ENCODE results near the gene ACTR10.
A peak's percentile ranks its signal among the peaks of the same experiment; 100 is the strongest.

Gene ACTR10

GRCh38 chr14:58215191-58215914, 15.4 kb downstream of the ACTR10 start:
- no peak overlapping the region for H3K27ac ChIP-seq
- DNase-seq (ENCODE audit: low spot score) = no peak
- no peak overlapping the region for H3K4me3 ChIP-seq
- TF ChIP-seq CTCF (IDR thresholded peaks at IDR 0.05) = no peak

DNA sequence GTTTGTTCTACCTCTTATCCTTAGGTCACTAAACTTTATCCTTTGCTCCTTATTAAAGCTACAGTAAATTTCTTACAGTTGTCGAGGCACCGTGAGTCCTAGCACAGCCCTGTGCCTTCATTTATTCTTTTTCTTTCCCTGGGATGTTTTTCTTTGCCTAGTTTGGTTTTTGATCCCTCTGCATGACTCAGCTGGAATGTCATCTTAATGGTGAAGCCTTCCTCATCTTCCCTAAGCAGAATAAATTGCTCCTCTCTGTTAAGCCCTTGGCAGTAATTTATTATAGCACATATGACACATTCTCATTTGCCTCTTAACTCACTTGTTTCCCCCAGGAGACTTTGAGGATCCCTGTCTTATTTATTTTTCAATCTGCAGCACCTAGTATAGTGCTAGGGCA, 16.6 kb downstream of the ACTR10 start:
- H3K27ac ChIP-seq = no peak overlapping the region
- no peak for TF ChIP-seq CTCF (IDR thresholded peaks at IDR 0.05)
- H3K4me3 ChIP-seq = no peak overlapping the region
- DNase-seq (ENCODE audit: low spot score) = no peak

DNA sequence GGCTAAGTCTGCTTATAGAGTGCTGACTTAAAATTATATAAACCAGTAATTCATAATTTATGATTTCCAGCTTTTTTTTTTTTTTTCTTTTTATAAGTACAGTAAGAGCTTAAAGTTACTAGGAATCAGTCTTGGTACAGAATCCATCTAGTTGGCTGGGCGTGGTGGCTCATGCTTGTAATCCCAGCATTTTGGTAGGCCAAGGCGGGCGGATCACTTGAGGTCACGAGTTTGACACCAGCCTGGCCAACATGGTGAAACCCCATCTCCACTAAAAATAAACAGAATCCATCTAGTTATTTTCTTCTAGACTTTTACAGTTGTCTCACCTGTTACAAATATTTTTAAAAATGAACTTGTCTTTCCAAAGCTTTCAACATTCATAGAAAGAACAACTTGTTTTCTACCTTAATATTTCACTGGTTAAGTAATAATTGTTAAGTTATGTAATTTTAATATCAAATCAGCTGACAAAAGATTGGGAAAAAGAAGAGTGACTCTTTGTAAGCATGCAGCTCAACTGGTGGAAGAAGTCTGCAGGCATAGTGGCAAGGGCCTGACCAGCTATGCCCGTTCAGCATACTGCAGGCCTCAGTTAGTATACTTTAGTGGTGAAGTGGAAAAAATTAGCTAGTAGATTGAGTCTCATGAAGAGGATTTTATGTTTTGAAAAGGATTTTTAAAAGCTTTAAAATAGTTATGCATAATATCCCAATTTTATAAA, 27.3 kb downstream of the ACTR10 start:
- no peak for TF ChIP-seq CTCF (IDR thresholded peaks at IDR 0.05)
- H3K4me3 ChIP-seq = no peak overlapping the region
- DNase-seq (ENCODE audit: low spot score) = no peak
- no peak overlapping the region for H3K27ac ChIP-seq

DNA sequence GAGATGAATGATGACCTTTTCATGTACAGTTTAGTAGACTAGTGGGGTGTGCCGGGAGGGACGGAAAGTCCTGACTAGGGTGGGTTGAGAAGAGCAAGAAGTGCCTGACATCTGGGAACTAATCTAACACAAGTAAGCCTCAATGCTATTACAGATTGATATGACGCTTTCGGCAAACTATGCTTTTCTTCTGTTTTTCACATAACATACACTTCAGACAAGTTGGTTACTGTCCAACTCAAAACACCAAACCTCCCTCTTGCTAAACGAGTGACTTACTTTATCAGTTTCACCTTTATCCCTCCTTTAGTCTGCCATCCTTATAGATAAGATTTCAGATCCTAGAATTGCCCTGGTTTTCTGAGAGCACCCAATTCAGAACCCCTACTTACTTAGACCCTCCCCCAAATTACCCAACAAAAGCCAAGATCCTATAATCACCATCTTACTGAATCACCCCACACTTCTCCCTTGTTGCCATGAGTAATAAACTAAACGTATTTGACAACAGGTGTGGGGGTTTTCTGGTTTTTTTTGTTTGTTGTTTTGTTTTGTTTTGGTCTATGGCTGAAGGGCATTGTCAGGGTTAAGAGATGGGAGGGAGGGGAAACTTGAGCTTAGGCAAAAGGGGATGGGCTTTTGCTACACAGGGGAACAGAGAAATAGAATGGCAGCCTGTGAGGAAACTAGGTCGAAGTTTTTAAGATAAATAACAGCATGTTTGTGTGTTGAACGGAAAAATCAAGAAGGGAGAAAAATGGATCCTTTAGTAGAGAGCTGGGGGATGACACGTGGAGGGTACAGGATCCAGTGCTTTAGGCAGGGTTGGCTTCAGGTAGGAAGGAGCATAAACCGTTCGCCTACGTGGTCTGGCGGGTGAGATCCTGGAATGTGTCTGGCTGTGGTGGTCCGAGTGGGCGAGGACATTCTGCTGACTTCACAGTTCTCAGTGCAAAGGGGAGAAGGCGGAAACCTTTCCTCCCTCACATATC, 38.6 kb downstream of the ACTR10 start:
- Histone ChIP-seq H3K4me3 (peak overlapping the region; percentile 75), H3K27ac (peak overlapping the region; percentile 81)
- TF ChIP-seq CTCF (IDR thresholded peaks at IDR 0.05) = no peak
- no peak for DNase-seq (ENCODE audit: low spot score)

DNA sequence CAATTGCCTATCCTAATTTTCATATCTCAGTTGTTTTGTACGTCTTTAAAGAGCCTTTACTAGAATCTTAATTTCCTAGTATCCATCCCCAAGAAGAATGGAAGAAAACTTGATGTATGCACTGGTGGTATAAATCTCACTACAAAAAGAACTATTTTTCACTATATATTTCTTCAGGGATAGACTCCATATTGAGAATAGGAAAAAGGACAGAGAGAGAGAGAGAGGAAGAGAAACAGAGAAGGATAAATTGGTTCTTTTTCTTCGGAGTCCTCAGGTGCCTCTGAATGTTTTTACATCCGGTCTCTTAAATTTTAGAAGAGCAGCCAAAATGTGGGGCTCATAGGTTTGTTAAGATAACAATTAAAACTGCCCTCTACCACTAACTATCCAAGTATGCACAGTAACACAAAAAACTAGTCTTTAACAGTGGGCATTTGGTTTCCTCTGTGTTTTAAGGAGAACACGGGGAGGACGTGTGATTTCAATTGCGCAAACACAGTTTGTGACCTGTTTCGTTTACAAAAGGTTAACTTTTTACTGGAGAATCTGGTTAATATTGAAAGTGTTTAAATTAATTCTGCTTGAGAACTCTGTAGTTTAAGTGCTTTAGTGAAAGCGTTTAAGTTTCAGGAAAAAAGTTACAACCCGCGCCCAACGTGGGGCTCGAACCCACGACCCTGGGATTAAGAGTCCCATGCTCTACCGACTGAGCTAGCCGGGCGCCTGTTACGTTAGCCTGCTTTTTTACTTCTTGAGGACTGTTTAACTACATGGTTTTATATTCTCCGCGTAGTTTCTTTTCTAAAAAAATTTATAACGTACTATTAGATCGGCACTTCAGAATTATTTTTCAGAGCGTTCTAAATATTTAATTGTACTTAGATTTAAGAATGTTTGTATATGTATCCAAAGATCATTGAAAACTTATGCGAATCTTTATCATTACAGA, 39.6 kb downstream of the ACTR10 start:
- TF ChIP-seq CTCF (IDR thresholded peaks at IDR 0.05) = no peak
- peak overlapping the region; percentile 81 for H3K27ac ChIP-seq
- H3K4me3 ChIP-seq = peak overlapping the region; percentile 75
- peak; percentile 82 for DNase-seq (ENCODE audit: low spot score)
